Aorta (tissue), 5 donors: ENCODE data around the gene OSBPL10. TPM values are rescaled to one million over a fixed set of nuclear protein-coding genes. Genes with fewer than 3 reads are reported as not detected.

Experiments
- ATAC-seq: fragments of 200-7000 bp; cut with Tn5 transposase; one replicate; pipeline ENCODE4 v1.9.1; 2022; ENCODE audit warnings: moderate library complexity; ENCODE audit not compliant: low FRiP score
- DNase-seq, 2 donors: peaks; one replicate each; pipeline ENCODE4 v3.0.0-alpha.2; 2020
- H3K27ac ChIP-seq, 2 donors: one replicate each; pipeline ENCODE4 v1.5.1; 2013; ENCODE audit warnings: low read length in 2 of 2, mild to moderate bottlenecking in 2 of 2, moderate library complexity in 2 of 2, control low read depth in 1 of 2, inconsistent platforms in 1 of 2, low read depth in 1 of 2
- H3K27me3 ChIP-seq, 2 donors: one replicate each; pipeline ENCODE4 v1.6.1; 2013; ENCODE audit warnings: control low read depth in 1 of 2, low read length in 1 of 2, mild to moderate bottlenecking in 1 of 2, moderate library complexity in 1 of 2; ENCODE audit not compliant: insufficient read depth in 2 of 2, control insufficient read depth in 1 of 2
- H3K36me3 ChIP-seq, 2 donors: one replicate each; pipeline ENCODE4 v1.6.1; 2013; ENCODE audit warnings: control low read depth in 1 of 2, low read length in 1 of 2, mild to moderate bottlenecking in 1 of 2; ENCODE audit not compliant: insufficient read depth in 2 of 2, control insufficient read depth in 1 of 2
- H3K4me1 ChIP-seq, 2 donors: one replicate each; pipeline ENCODE4 v1.6.1; 2013; ENCODE audit warnings: low read length in 2 of 2, control low read depth in 1 of 2, mild to moderate bottlenecking in 1 of 2, moderate library complexity in 1 of 2; ENCODE audit not compliant: insufficient read depth in 2 of 2, control insufficient read depth in 1 of 2
- H3K4me3 ChIP-seq, 2 donors: one replicate each; pipeline ENCODE4 v1.5.1; 2013; ENCODE audit warnings: low read length in 2 of 2, control low read depth in 1 of 2, mild to moderate bottlenecking in 1 of 2
- H3K9me3 ChIP-seq: one replicate; pipeline ENCODE4 v1.6.1; 2013; ENCODE audit warnings: mild to moderate bottlenecking, low read length; ENCODE audit not compliant: control insufficient read depth
- WGBS, 2 donors: extraction: QIAGEN DNeasy Blood & Tissue Kit; methylation state at CpG; one replicate each; pipeline ENCODE4 v1.1.7; 2013; 5-methylcytosine and 5-hydroxymethylcytosine counted together
- intact Hi-C, 2 donors: fragments of 100-400 bp; cut with DNase I; formaldehyde crosslinking; loops; one replicate each; pipeline versions ENCODE4 v1.14.2 to v1.15.0; 2022
- polyA plus RNA-seq, 2 donors: library from polyadenylated mRNA; stranded (reverse); fragments of 200-250 nt; gene quantifications; one replicate each; pipeline ENCODE4 v1.2.3, GENCODE V29; 2013
- total RNA-seq, 2 donors: library from RNA; stranded (reverse); fragmentation: NEBNext Ultra II Directional; extraction: Animal tissue kit (Norgen Biotek cat#: 25700); gene quantifications; one replicate each; pipeline ENCODE4 v1.2.1, GENCODE V29; 2021
- donor health status: healthy with polysubstance abuse.
- donor health status: Bipolar disorder and iron deficiency.
- donor health status: DM: no; HTN: no; CAD: no.
- donor health status: DM: no; HTN: no; CAD: no.
- donor health status: DM: yes; HTN: yes; CAD: no.

OSBPL10 gene
- total and polyA plus RNA-seq, 4 donors = 3.1 to 47.9 (median 17.4) TPM

DNA sequence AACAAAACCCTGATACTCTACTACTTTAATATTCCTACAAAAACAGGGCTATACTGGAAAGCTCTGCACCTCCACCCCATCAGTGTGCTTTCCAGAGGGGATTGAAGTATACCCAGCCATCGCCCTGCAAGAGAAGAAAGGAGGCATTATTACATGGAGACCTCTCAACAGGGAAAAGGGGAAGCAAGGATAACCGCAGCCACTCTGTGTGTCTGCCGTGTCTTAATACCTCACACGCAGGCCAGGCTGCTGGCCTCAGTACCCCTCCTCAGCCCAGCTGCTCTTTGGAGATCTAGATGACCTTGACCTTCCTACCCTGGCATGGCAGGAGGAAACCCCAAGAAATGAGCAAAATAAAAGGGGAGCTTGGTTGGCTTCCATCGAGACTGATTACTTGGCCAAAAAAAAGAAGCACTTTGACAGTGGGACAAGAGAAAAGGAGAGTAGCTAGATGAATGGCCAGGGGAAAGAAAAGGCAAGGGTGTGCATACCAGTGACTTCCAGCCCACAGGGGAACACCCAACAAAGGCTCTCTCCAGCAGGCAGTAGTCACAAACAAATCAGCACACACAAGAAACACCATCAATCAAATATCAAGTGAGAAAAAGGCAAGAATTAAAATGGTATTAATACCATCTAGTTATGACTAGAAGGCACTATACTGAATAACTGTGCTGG lies 318.9 kb downstream of the OSBPL10 start:
- peaks cover 0 to 2% of the 10 kb centered on the region in 2 donors for H3K36me3 ChIP-seq
- DNase-seq (no peak), ATAC-seq (no peak)
- H3K27me3 ChIP-seq = no peaks in the 10 kb centered on the region
- intact Hi-C loops = no loop called here
- no peaks in the 10 kb centered on the region for H3K9me3 ChIP-seq
- H3K27ac ChIP-seq = no peak overlapping the region
- no peaks in the 10 kb centered on the region for H3K4me1 ChIP-seq
- no peak overlapping the region for H3K4me3 ChIP-seq
- WGBS, 2 donors = 92 to 94% methylated on average over 5 of the region's 5 CpGs

DNA sequence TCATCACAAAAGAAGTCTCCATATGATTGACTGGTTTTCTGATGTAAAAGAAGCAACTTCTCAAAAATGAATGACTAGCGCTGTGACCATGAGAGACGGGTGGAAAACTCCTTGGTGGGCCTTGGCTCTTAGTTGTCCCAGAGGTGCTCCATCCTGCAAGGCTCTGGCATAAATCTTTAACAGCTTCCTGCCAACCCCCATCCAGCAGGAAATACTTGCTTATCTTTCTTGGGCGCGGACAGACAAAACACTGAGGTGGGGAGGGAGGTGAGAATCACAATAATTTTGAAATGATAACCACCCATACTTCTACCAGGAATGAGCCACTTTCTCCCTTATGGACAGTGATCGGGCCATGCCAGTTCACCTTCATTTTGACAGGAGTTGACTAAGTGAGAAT lies 319.8 kb downstream of the OSBPL10 start:
- intact Hi-C loops = no loop called here
- WGBS, 2 donors = 39 to 49% methylated on average over 5 of the region's 5 CpGs

GRCh38 chr3:31659246-31659645 lies 321.8 kb downstream of the OSBPL10 start:
- no peaks in the 10 kb centered on the region for H3K4me1 ChIP-seq
- no peak overlapping the region for H3K4me3 ChIP-seq
- H3K9me3 ChIP-seq = no peaks in the 10 kb centered on the region
- DNase-seq = no peak
- H3K36me3 ChIP-seq = peaks cover 0 to 2% of the 10 kb centered on the region in 2 donors
- H3K27ac ChIP-seq = no peak overlapping the region
- H3K27me3 ChIP-seq = no peaks in the 10 kb centered on the region
- intact Hi-C loops = no loop called here
- ATAC-seq = no peak

More for the DNA sequence above, 319.8 kb downstream of the OSBPL10 start:
- ATAC-seq = no peak
- Histone ChIP-seq H3K27me3 (no peaks in the 10 kb centered on the region), H3K4me1 (no peaks in the 10 kb centered on the region), H3K4me3 (no peak overlapping the region), H3K27ac (no peak overlapping the region), H3K9me3 (no peaks in the 10 kb centered on the region), H3K36me3 (peaks cover 0 to 2% of the 10 kb centered on the region in 2 donors)
- DNase-seq = no peak

- H3K9me3 ChIP-seq = peaks cover 2% of the 10 kb centered on the region
- no peaks in the 10 kb centered on the region for H3K4me1 ChIP-seq
- DNase-seq (no peak), ATAC-seq (no peak)
- intact Hi-C loops = no loop called here
- H3K4me3 ChIP-seq = no peak overlapping the region
- H3K27ac ChIP-seq = no peak overlapping the region
- H3K27me3 ChIP-seq = no peaks in the 10 kb centered on the region
- peaks cover 0 to 2% of the 10 kb centered on the region in 2 donors for H3K36me3 ChIP-seq
These were observed 326.1 kb downstream of the OSBPL10 start for GRCh38 chr3:31654998-31655397.

- Histone ChIP-seq H3K4me3 (no peak overlapping the region), H3K27ac (no peak overlapping the region), H3K27me3 (no peaks in the 10 kb centered on the region), H3K9me3 (peaks cover 5% of the 10 kb centered on the region), H3K4me1 (no peaks in the 10 kb centered on the region), H3K36me3 (no peaks in the 10 kb centered on the region)
- no peak for ATAC-seq
- intact Hi-C loops = no loop called here
- no peak for DNase-seq
- 95 to 97% methylated on average over 1 of the region's 1 CpG for WGBS, 2 donors
These were observed 327.6 kb downstream of the OSBPL10 start for GRCh38 chr3:31653464-31653863.

GRCh38 chr3:31652296-31652695 lies 328.8 kb downstream of the OSBPL10 start:
- Histone ChIP-seq H3K36me3 (peaks cover 0 to 1% of the 10 kb centered on the region in 2 donors), H3K9me3 (peaks cover 5% of the 10 kb centered on the region), H3K27me3 (no peaks in the 10 kb centered on the region), H3K27ac (no peak overlapping the region), H3K4me1 (no peaks in the 10 kb centered on the region), H3K4me3 (no peak overlapping the region)
- no peak for ATAC-seq
- intact Hi-C loops = no loop called here
- no peak for DNase-seq

- peaks cover 0 to 2% of the 10 kb centered on the region in 2 donors for H3K36me3 ChIP-seq
- no peaks in the 10 kb centered on the region for H3K4me1 ChIP-seq
- no peak overlapping the region for H3K27ac ChIP-seq
- ATAC-seq (no peak), DNase-seq (no peak)
- H3K4me3 ChIP-seq = no peak overlapping the region
- 98 to 100% methylated on average over 4 of the region's 4 CpGs for WGBS, 2 donors
- intact Hi-C loops = no loop called here
- no peaks in the 10 kb centered on the region for H3K27me3 ChIP-seq
- H3K9me3 ChIP-seq = peaks cover 4% of the 10 kb centered on the region
These were observed 332.6 kb downstream of the OSBPL10 start for GRCh38 chr3:31648286-31648968.

DNA sequence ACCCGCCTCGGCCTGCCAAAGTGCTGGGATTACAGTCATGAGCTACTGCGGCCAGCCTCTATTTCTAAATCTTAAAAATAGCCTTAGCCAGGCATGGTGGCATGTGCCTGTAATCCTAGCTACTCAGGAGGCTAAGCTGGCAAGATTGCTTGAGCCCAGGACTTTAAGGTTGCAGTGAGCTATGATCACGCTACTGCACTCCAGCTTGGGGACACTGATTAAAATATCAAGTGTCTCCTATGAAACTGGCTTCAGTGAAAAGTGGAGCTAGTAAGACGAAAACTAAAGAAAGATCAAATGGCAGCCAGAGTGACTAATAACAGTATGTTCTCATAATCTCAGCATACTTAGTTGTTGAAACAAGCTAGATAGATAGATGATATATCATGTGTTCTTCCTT lies 335.8 kb downstream of the OSBPL10 start:
- peaks cover 3% of the 10 kb centered on the region for H3K9me3 ChIP-seq
- ATAC-seq (no peak), DNase-seq (no peak)
- H3K4me3 ChIP-seq = no peak overlapping the region
- no peaks in the 10 kb centered on the region for H3K27me3 ChIP-seq
- 94 to 96% methylated on average over 5 of the region's 5 CpGs for WGBS, 2 donors
- H3K27ac ChIP-seq = no peak overlapping the region
- intact Hi-C loops = no loop called here
- H3K4me1 ChIP-seq = no peaks in the 10 kb centered on the region
- peaks cover 0 to 2% of the 10 kb centered on the region in 2 donors for H3K36me3 ChIP-seq

DNA sequence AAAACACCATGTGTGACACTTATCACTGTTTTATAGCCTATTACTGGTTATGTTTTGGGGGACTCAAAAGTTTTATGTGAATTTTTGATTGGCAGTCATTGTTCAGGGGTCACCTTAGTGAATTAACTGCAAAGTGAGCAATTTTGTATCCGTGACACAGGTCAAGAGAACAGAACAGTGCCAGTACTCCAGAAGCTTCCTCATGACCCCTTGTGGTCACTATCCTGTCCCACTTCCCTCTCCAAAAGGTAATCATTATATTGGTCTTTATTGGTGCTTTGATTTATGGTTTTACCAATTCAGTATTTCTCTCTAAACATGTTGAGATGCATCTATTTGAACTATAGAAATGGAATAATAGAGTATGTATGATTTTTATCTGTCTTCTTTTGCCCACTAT lies 341.2 kb downstream of the OSBPL10 start:
- WGBS, 2 donors = 96 to 100% methylated on average over 1 of the region's 1 CpG
- ATAC-seq = no peak

More for the DNA sequence above, 341.2 kb downstream of the OSBPL10 start:
- no peaks in the 10 kb centered on the region for H3K9me3 ChIP-seq
- H3K4me1 ChIP-seq = no peaks in the 10 kb centered on the region
- no peak for DNase-seq
- H3K4me3 ChIP-seq = no peak overlapping the region
- H3K27me3 ChIP-seq = no peaks in the 10 kb centered on the region
- no peak overlapping the region for H3K27ac ChIP-seq
- H3K36me3 ChIP-seq = no peaks in the 10 kb centered on the region
- intact Hi-C loops = no loop called here
